ENCODE measurements around the gene ST8SIA6. TPM values are rescaled to one million over a fixed set of nuclear protein-coding genes. Genes with fewer than 3 reads are reported as not detected.
"Not testable (repeated sequence)": the region's sequence is repeated elsewhere in the genome, so short reads cannot be mapped to it uniquely, and the experiment has no call there.

Gene ST8SIA6
- 12.5 TPM for total RNA-seq
- long read RNA-seq, partial matches to known transcripts: 2 of 9 reads
- long read RNA-seq, other reads (novel, unspliced or antisense): 3 of 9 reads

GRCh38 chr10:17454161-17455014, at the start of gene ST8SIA6:
TSS of gene ST8SIA6 (minus strand) at chr10:17454595. CDS start at chr10:17454255, 340 bp downstream.
- Histone ChIP-seq H3K27me3 (ENCODE audit: low read depth) (peaks cover 24% of the 10 kb centered on the region), H3K4me1 (peaks cover 17% of the 10 kb centered on the region), H3K4me3 (peak within 1 kb of the TSS; percentile 62), H3K9me3 (peaks cover 11% of the 10 kb centered on the region), H3K27ac (peak within 1 kb of the TSS; percentile 73), H3K36me3 (no peaks in the 10 kb centered on the region)
- no peak for TF ChIP-seq CTCF (IDR thresholded peaks at IDR 0.05)
- ATAC-seq (peak; percentile 69 to 72), DNase-seq (peak; percentile 59)
- intact Hi-C loops (cut with DNase I): no loop called here

- intact Hi-C loops (cut with DNase I): no loop called here
- no peaks in the 10 kb centered on the region for H3K9me3 ChIP-seq
- H3K27me3 ChIP-seq (ENCODE audit: low read depth): no peaks in the 10 kb centered on the region
- no peak overlapping the region for H3K4me3 ChIP-seq
- peaks cover 3% of the 10 kb centered on the region for H3K4me1 ChIP-seq
- TF ChIP-seq CTCF (IDR thresholded peaks at IDR 0.05): no peak
- DNase-seq (no peak), ATAC-seq (no peak)
- H3K36me3 ChIP-seq: no peaks in the 10 kb centered on the region
- no peak overlapping the region for H3K27ac ChIP-seq
Observed at GRCh38 chr10:17503795-17504194, 49.4 kb upstream of the ST8SIA6 start.

- no peak overlapping the region for H3K4me3 ChIP-seq
- ATAC-seq (no peak), DNase-seq (no peak)
- H3K27ac ChIP-seq: no peak overlapping the region
- H3K4me1 ChIP-seq: peaks cover 3% of the 10 kb centered on the region
- no peaks in the 10 kb centered on the region for H3K27me3 ChIP-seq (ENCODE audit: low read depth)
- no peaks in the 10 kb centered on the region for H3K36me3 ChIP-seq
- intact Hi-C loops (cut with DNase I): no loop called here
- H3K9me3 ChIP-seq: no peaks in the 10 kb centered on the region
- TF ChIP-seq CTCF (IDR thresholded peaks at IDR 0.05): no peak
Observed at GRCh38 chr10:17502814-17503213, 48.4 kb upstream of the ST8SIA6 start.

GRCh38 chr10:17499014-17499413, 44.6 kb upstream of the ST8SIA6 start:
- DNase-seq; ATAC-seq; H3K27me3 ChIP-seq (ENCODE audit: low read depth); H3K4me1 ChIP-seq; H3K36me3 ChIP-seq; H3K27ac ChIP-seq; H3K9me3 ChIP-seq; H3K4me3 ChIP-seq; intact Hi-C loops (cut with DNase I): not testable (repeated sequence)

- no peak for TF ChIP-seq CTCF (IDR thresholded peaks at IDR 0.05)
- H3K27ac ChIP-seq: no peak overlapping the region
- no peak overlapping the region for H3K4me3 ChIP-seq
- H3K27me3 ChIP-seq (ENCODE audit: low read depth): no peaks in the 10 kb centered on the region
- ATAC-seq (no peak), DNase-seq (no peak)
- intact Hi-C loops (cut with DNase I): no loop called here
- H3K36me3 ChIP-seq: no peaks in the 10 kb centered on the region
- no peaks in the 10 kb centered on the region for H3K9me3 ChIP-seq
- no peaks in the 10 kb centered on the region for H3K4me1 ChIP-seq
Observed at GRCh38 chr10:17497446-17498030, 43.1 kb upstream of the ST8SIA6 start.

Measured in lower lobe of right lung (tissue), 2 donors.